Calu3 (cell line): Measurements from ENCODE around the gene RPS6KA4. TPM values are rescaled to one million over a fixed set of nuclear protein-coding genes. Genes with fewer than 3 reads are reported as not detected.

Experiments
- BruUV-seq: library from RNA; stranded (reverse); fragments of 400-500 nt; replicated peaks from 2 replicates; lab custom pipeline; 2021; lab: Mats Ljungman, UMichigan
- CTCF ChIA-PET: fragments of 300-600 bp; sonication (Branson Sonifier 250); formaldehyde crosslinking; loops from one replicate; lab custom pipeline; 2022; ENCODE audit warnings: antibody characterized with exemption; lab: Charles Lee
- DNase-seq: peaks from one replicate; pipeline ENCODE4 v3.0.0; 2022
- H3K27ac Mint-ChIP-seq: one replicate; pipeline ENCODE4 v1.8.0; 2022; ENCODE audit warnings: mixed read lengths; ENCODE audit not compliant: unreplicated experiment
- H3K27me3 Mint-ChIP-seq: one replicate; pipeline ENCODE4 v1.8.0; 2022; ENCODE audit warnings: mixed read lengths; ENCODE audit not compliant: unreplicated experiment
- H3K36me3 Mint-ChIP-seq: one replicate; pipeline ENCODE4 v1.8.0; 2022; ENCODE audit warnings: mild to moderate bottlenecking, moderate library complexity, mixed read lengths; ENCODE audit not compliant: insufficient read depth, unreplicated experiment
- H3K4me1 Mint-ChIP-seq: one replicate; pipeline ENCODE4 v1.8.0; 2022; ENCODE audit warnings: mild to moderate bottlenecking, low read depth, mixed read lengths; ENCODE audit not compliant: unreplicated experiment
- H3K4me3 Mint-ChIP-seq: one replicate; pipeline ENCODE4 v1.8.0; 2022; ENCODE audit warnings: mild to moderate bottlenecking, low read depth, moderate library complexity, mixed read lengths; ENCODE audit not compliant: unreplicated experiment
- H3K9me3 Mint-ChIP-seq: one replicate; pipeline ENCODE4 v1.8.0; 2022; ENCODE audit warnings: low read depth, mixed read lengths; ENCODE audit not compliant: unreplicated experiment
- intact Hi-C: fragments of 100-400 bp; cut with micrococcal nuclease; formaldehyde crosslinking; loops from one replicate; pipeline ENCODE4 v1.10.0; 2022; ENCODE audit not compliant: unreplicated experiment
- total RNA-seq: library from RNA; stranded (reverse); gene quantifications from 2 replicates; pipeline ENCODE4 v1.2.3, GENCODE V29; 2022
- TF ChIP-seq, protein P1 (sequence below): fragments of 200-600 bp; IDR thresholded peaks from one replicate; pipeline ENCODE4 v1.8.0; 2022; ENCODE audit warnings: antibody characterized with exemption; ENCODE audit not compliant: unreplicated experiment

Gene RPS6KA4
- total RNA-seq, 1 experiment from 2014 or later, result 46.0 TPM

DNA sequence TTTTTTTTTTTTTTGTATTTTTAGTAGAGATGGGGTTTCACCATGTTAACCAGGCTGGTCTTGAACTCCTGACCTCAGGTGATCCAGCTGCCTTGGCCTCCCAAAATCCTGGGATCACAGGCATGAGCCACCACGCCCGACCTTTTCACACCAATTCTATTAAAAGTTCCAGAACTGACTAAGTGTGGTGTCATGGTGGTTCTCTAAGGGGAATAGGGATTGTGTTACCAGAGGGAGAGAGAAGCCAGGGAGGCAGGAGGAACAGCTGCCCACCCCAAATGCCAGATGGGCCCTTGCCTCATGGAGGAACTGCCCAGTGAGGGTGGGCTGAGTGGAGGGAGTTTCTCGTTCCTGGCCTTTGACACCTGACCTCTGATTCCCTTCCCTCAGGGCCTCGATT lies 5.9 kb downstream of the RPS6KA4 start:
- H3K27me3 Mint-ChIP-seq, result no peaks in the 10 kb centered on the region
- TF ChIP-seq, protein P1, sequence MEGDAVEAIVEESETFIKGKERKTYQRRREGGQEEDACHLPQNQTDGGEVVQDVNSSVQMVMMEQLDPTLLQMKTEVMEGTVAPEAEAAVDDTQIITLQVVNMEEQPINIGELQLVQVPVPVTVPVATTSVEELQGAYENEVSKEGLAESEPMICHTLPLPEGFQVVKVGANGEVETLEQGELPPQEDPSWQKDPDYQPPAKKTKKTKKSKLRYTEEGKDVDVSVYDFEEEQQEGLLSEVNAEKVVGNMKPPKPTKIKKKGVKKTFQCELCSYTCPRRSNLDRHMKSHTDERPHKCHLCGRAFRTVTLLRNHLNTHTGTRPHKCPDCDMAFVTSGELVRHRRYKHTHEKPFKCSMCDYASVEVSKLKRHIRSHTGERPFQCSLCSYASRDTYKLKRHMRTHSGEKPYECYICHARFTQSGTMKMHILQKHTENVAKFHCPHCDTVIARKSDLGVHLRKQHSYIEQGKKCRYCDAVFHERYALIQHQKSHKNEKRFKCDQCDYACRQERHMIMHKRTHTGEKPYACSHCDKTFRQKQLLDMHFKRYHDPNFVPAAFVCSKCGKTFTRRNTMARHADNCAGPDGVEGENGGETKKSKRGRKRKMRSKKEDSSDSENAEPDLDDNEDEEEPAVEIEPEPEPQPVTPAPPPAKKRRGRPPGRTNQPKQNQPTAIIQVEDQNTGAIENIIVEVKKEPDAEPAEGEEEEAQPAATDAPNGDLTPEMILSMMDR, result no peak
- H3K27ac Mint-ChIP-seq, result no peak overlapping the region
- intact Hi-C loops, result no loop called here
- H3K4me3 Mint-ChIP-seq, result no peak overlapping the region
- H3K9me3 Mint-ChIP-seq, result no peaks in the 10 kb centered on the region
- H3K4me1 Mint-ChIP-seq, result peaks cover 20% of the 10 kb centered on the region
- no TSS peak for BruUV-seq
- CTCF ChIA-PET, result interaction anchor here (1.3 kb wide), 1 partner anchor 10 kb away, joined by 3 read pairs; no protein-coding TSS in a partner anchor
- H3K36me3 Mint-ChIP-seq, result peaks cover 74% of the 10 kb centered on the region
- DNase-seq, result no peak

DNA sequence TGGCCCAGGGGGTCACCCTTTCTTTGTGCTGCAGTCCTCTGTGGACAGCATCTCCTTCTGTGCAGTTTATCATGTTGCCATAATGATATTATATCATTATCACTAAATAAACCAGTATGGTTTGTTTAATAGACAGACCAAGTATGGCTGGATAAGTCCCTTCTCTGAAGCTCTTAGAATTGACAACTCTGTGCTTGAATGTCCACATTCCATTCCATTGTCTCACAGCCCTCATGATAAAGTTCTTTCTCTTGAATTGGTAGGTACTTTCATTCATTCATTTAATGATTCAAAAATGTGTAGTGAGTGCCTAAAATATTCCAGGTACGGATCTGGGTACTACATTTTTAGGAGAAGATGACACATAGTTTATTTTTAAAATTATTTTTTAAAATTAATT lies 7.8 kb downstream of the RPS6KA4 start:
- TF ChIP-seq, protein P1, result no peak
- intact Hi-C loops, result no loop called here
- Mint-ChIP-seq H3K4me3 (no peak overlapping the region), H3K36me3 (peaks cover 71% of the 10 kb centered on the region), H3K27me3 (no peaks in the 10 kb centered on the region), H3K4me1 (peaks cover 9% of the 10 kb centered on the region), H3K9me3 (no peaks in the 10 kb centered on the region), H3K27ac (peak overlapping the region; percentile 74)
- no TSS peak for BruUV-seq
- CTCF ChIA-PET, result no interaction called here
- DNase-seq, result no peak

DNA sequence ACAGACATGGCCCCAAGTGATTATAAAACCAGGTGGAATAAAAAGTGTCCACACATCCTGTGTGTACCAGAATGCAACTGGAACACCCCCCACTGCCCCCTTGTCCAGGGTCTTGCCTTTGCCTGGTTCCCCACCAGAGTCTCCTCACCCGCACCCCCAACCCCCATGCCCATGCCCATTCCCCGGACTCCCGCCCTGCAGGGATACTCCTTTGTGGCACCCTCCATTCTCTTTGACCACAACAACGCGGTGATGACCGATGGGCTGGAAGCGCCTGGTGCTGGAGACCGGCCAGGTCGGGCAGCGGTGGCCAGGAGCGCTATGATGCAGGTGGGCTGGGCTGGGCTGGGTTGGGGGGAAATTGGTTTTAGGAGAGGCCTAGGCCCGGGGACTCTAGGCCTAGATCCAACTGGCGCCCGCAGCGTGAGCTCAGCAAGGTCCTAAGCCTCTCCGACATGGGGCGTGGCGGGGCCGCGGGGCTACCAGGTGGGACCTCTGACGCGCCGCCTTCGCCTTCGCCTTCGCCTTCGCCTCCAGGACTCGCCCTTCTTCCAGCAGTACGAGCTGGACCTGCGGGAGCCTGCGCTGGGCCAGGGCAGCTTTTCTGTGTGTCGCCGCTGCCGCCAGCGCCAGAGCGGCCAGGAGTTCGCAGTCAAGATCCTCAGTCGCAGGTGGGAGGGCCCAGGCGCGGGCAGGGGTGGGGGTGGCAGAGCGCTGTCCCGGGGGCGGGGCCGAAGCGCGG lies 9.1 kb downstream of the RPS6KA4 start:
- no peak overlapping the region for H3K4me3 Mint-ChIP-seq
- CTCF ChIA-PET, result no interaction called here
- BruUV-seq, result no TSS peak
- H3K9me3 Mint-ChIP-seq, result no peaks in the 10 kb centered on the region
- no peaks in the 10 kb centered on the region for H3K27me3 Mint-ChIP-seq
- no peak overlapping the region for H3K27ac Mint-ChIP-seq
- DNase-seq, result no peak
- intact Hi-C loops, result no loop called here
- TF ChIP-seq, protein P1, result no peak
- H3K4me1 Mint-ChIP-seq, result peaks cover 16% of the 10 kb centered on the region
- H3K36me3 Mint-ChIP-seq, result peaks cover 76% of the 10 kb centered on the region

DNA sequence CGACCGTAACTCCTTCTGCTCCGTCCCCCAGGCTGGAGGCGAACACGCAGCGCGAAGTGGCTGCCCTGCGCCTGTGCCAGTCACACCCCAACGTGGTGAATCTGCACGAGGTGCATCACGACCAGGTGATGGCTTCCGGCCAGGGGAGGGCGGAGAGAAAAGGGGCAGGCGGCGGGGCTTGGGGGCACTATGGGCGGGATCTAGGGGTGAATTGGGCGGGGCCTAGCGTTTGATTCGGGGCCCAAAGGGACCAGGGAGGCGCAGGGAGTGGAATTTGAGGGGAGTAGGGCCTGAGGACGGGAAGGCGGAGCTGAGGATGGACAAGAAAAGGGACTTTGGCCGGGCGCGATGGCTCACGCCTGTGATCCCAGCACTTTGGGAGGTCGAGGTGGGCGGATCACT lies 9.7 kb downstream of the RPS6KA4 start:
- CTCF ChIA-PET, result no interaction called here
- Mint-ChIP-seq H3K4me1 (peaks cover 17% of the 10 kb centered on the region), H3K4me3 (no peak overlapping the region), H3K27ac (no peak overlapping the region), H3K9me3 (no peaks in the 10 kb centered on the region), H3K27me3 (no peaks in the 10 kb centered on the region), H3K36me3 (peaks cover 76% of the 10 kb centered on the region)
- no peak for DNase-seq
- TF ChIP-seq, protein P1, result no peak
- BruUV-seq, result no TSS peak
- intact Hi-C loops, result no loop called here
